ENCODE results near the gene AATF.

Gene AATF

GRCh38 chr17:37086948-37087347, 138.2 kb downstream of the AATF start:
- DNase-seq = no peak

- DNase-seq = no peak
Measured at GRCh38 chr17:37087683-37088082, 138.9 kb downstream of the AATF start.

DNA sequence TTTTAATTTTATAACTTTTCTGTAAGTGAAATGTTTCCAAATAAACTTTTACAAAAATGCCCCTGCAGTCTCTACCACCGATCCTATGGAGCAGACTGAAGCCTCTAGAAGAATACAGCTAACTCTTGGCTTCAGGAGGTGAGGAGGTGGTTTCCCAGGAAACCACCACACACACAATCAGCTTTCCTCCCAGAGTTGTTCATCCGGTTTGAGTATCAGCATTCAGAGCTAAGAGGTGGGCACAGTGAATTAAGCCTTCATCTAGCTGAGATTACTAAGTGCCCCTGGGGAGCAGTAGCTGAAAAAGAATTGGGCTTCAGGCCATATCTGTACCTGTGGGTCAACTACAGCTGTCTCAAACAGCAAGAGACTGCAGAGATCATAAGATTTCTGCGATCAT, 139.7 kb downstream of the AATF start:
- no peak for DNase-seq

- DNase-seq = no peak
Measured at GRCh38 chr17:37088913-37089312, 140.2 kb downstream of the AATF start.

DNA sequence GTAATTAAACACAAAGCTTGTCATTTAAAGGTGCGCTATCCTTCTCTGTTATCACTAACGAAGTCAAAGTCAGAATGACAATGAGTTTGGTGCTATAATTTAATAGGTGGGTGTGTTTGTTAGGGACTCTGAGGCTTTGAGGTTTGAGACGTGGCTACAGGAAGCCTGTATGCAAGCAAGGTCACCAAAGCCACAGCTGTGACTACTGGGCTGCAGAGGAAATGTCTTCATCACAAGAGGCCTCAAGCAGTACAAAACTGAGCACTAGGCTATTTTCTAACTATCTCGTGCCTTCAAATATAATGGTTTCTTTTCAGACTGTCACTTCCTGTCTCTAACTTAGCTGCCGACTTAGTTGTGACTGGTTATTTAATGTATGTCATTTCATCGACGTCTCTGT, 141.2 kb downstream of the AATF start:
- no peak for DNase-seq

GRCh38 chr17:37090941-37091340, 142.2 kb downstream of the AATF start:
- no peak for DNase-seq

GRCh38 chr17:37092071-37092470, 143.3 kb downstream of the AATF start:
- DNase-seq = no peak

GRCh38 chr17:37092701-37093100, 143.9 kb downstream of the AATF start:
- DNase-seq = no peak

- DNase-seq = no peak
Measured at GRCh38 chr17:37094391-37094790, 145.6 kb downstream of the AATF start.

GRCh38 chr17:37096071-37096470, 147.3 kb downstream of the AATF start:
- no peak for DNase-seq

DNA sequence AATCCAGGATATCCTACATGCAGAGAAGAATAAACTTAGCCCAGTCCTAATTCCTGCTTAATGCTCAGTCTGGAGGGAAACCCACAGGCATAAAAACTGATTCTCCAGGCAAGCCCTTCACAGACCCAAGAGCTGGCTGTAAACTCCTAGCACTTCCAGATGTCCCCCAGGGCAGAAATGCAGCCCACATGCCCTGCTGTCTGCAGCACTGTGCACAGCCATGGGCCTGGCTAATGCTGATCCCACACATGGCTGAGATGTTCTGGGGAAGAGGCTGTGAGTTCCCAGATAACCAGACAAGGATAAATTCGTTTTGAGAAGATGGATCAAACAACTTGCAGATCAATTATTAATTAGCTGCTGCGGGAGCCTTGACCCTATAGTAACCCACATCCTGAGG, 148.4 kb downstream of the AATF start:
- DNase-seq = no peak

GRCh38 chr17:37098152-37098551, 149.4 kb downstream of the AATF start:
- DNase-seq = no peak

DNA sequence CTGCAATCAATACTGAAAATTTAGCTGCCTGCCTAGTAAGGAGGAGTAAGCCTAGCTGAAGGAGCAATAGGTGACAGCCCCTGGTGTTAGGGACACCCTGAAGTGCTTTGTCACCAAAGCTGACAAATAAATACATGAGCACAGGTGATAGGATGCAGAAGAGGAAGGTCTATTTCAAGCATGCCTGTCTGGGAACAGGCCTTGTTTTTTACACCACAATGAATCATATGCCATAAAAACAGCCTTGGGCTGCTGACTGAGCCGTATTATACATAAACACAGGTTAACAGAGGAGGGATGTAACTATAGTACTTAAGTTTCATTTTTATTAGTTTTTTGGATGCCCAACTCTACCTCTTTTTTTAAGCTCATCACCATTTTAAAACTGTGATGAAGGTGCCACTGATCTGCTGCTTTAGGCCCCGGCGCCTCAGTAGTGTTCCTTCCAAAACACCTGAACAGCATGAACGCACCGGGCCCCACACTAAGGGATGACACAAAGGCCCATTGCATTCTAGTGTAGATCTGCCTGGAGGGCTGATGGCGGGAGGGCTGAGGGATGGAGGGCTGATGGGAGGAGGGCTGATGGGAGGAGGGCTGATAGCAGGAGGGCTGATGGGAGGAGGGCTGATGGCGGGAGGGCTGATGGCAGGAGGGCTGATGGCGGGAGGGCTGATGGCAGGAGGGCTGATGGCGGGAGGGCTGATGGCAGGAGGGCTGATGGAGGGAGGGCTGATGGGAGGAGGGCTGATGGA, 150.3 kb downstream of the AATF start:
- DNase-seq = no peak

DNA sequence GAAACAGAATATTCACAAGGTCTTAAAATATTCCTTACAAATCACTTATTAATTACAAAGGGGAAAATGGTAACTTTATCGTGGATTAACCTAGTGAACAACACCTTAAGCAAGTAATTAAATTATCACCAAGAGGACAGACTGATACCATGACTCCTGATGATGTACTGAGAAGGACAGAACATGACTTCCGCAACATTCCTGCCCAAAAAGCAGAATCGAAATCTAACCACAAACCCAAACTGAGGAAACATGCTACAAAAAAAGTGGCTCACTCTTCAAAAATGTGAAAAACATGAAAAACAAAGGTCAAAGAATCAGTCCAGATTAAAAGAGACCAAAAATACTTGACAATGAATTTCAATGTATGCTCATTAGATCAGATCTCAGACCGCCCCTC, 151.5 kb downstream of the AATF start:
- no peak for DNase-seq

GRCh38 chr17:37101306-37101705, 152.6 kb downstream of the AATF start:
- DNase-seq = no peak

- no peak for DNase-seq
Measured at GRCh38 chr17:37103231-37103630, 154.5 kb downstream of the AATF start.

DNA sequence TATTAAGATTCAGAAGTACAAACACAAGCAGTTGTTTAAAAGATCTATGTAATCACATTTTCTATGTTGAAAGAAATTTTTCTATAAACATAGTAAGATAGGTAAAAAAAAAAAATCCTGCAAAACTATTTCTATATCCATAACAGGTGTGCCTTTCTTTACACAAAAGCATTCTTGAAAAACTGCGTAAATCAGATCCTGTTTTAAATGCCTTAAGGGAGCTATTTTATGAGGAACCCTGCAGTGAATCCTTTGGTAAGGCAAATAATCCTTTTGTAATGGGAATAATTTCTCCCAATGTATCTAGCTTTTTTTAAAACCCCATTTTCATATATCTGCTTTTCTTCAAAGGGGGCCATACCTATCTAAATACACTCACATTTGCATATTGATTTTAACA, 157.3 kb downstream of the AATF start:
- DNase-seq = no peak

Measured in NCI-H2107 (cell line).